Uterus (tissue), 4 donors: ENCODE results near the gene MGAT4B. TPM values are rescaled to one million over a fixed set of nuclear protein-coding genes. Genes with fewer than 3 reads are reported as not detected.

Experiments
- DNase-seq, 2 donors: peaks; one replicate each; pipeline ENCODE4 v3.0.0-alpha.2; 2019 to 2020
- H3K27ac ChIP-seq, 2 donors: fragments of 200-600 bp; sonication (generic); 1 replicate in 1 of 2; 2 replicates in 1 of 2; pipeline ENCODE4 v1.5.1; 2016 to 2018
- H3K27me3 ChIP-seq, 2 donors: fragments of 200-600 bp; sonication (generic); one replicate each; pipeline ENCODE4 v1.5.1; 2018 to 2019; ENCODE audit warnings: control low read depth in 1 of 2
- H3K36me3 ChIP-seq, 2 donors: fragments of 200-600 bp; sonication (generic); one replicate each; pipeline ENCODE4 v1.5.1; 2019; ENCODE audit warnings: control low read depth in 1 of 2
- H3K4me1 ChIP-seq, 2 donors: fragments of 200-600 bp; sonication (generic); one replicate each; pipeline ENCODE4 v1.5.1; 2018 to 2019; ENCODE audit warnings: control low read depth in 1 of 2
- H3K4me3 ChIP-seq, 2 donors: fragments of 200-600 bp; sonication (generic); 1 replicate in 1 of 2; 2 replicates in 1 of 2; pipeline ENCODE4 v1.5.1; 2018 to 2019; ENCODE audit warnings: mild to moderate bottlenecking in 1 of 2
- H3K9me3 ChIP-seq, 2 donors: fragments of 200-600 bp; sonication (generic); one replicate each; pipeline ENCODE4 v1.5.1; 2019; ENCODE audit warnings: control low read depth in 1 of 2
- POLR2A ChIP-seq, 2 donors: fragments of 450-650 bp; IDR thresholded peaks; one replicate each; pipeline ENCODE4 v1.6.1; 2016; ENCODE audit warnings: antibody characterized with exemption in 2 of 2, mild to moderate bottlenecking in 1 of 2, moderate library complexity in 1 of 2
- intact Hi-C: fragments of 100-400 bp; cut with DNase I; formaldehyde crosslinking; loops from one replicate; pipeline ENCODE4 v1.15.1; 2023; ENCODE audit warnings: low total_unique reads
- total RNA-seq, 4 donors: library from RNA; depleted of rRNA in 3 of 4; stranded (reverse); fragments of >200 nt in 3 of 4; gene quantifications; one replicate each; pipeline versions ENCODE4 v1.1.0 to v1.2.4, GENCODE V29; 2014 to 2023
- TF ChIP-seq, protein P1 (sequence below), 4 experiments: fragments of 200-600 bp in 2 of 4; fragments of 450-650 bp in 2 of 4; sonication (generic) in 2 of 4; IDR thresholded peaks; one replicate each; pipeline ENCODE4 v1.5.1; 2016 to 2019; ENCODE audit warnings: antibody characterized with exemption in 4 of 4, mild to moderate bottlenecking in 2 of 4, moderate library complexity in 1 of 4
- donor health status: DM: yes; HTN: yes; CAD: no.

MGAT4B gene
- total RNA-seq, 4 donors from 2014 or later, result 31.8 to 87.4 (median 66.4) TPM

DNA sequence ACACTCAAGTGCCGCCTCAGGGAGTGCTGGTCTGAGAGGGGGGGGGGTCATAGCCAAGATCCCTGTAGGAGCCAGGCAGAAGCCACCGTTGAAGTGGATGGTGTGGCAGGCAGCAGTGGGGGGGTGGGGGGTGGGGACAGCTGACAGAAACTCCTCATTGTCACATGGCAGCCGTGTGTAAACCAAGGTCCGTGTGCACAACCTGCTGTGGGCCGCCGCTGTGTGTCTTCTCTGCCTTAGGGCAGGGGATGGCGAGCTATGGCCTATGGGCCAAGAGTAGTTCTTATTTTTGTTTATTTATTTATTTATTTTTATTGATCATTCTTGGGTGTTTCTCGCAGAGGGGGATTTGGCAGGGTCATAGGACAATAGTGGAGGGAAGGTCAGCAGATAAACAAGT lies 27.5 kb upstream of the MGAT4B start:
- intact Hi-C loops, result no loop called here
- Histone ChIP-seq H3K27me3 (no peaks in the 10 kb centered on the region), H3K4me3 (no peak overlapping the region), H3K36me3 (no peaks in the 10 kb centered on the region), H3K9me3 (no peaks in the 10 kb centered on the region), H3K27ac (no peak overlapping the region), H3K4me1 (no peaks in the 10 kb centered on the region)
- no peak for DNase-seq
- TF ChIP-seq, protein P1, sequence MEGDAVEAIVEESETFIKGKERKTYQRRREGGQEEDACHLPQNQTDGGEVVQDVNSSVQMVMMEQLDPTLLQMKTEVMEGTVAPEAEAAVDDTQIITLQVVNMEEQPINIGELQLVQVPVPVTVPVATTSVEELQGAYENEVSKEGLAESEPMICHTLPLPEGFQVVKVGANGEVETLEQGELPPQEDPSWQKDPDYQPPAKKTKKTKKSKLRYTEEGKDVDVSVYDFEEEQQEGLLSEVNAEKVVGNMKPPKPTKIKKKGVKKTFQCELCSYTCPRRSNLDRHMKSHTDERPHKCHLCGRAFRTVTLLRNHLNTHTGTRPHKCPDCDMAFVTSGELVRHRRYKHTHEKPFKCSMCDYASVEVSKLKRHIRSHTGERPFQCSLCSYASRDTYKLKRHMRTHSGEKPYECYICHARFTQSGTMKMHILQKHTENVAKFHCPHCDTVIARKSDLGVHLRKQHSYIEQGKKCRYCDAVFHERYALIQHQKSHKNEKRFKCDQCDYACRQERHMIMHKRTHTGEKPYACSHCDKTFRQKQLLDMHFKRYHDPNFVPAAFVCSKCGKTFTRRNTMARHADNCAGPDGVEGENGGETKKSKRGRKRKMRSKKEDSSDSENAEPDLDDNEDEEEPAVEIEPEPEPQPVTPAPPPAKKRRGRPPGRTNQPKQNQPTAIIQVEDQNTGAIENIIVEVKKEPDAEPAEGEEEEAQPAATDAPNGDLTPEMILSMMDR (IDR thresholded peaks at IDR 0.05), result no peak
- TF ChIP-seq POLR2A (IDR thresholded peaks at IDR 0.05), result no peak

DNA sequence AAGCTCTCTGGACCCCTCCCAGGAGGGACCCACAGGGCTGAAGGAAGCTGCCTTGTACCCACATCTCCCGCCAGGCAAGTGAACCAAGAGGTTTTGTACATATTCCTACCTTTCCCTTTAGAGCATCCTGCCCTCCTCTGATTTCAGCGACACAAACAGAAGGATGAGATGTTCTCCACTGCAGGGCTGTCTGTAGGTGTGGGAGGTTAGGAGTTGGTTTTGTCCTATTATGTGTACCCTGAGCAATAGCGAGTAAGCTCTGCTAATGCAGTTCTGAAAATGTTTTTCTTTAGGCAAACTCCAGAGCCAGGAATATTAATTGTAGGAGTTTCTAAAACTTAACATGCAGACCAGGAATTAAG lies 27.0 kb upstream of the MGAT4B start:
- intact Hi-C loops, result no loop called here
- Histone ChIP-seq H3K27ac (no peak overlapping the region), H3K4me1 (no peaks in the 10 kb centered on the region)

DNA sequence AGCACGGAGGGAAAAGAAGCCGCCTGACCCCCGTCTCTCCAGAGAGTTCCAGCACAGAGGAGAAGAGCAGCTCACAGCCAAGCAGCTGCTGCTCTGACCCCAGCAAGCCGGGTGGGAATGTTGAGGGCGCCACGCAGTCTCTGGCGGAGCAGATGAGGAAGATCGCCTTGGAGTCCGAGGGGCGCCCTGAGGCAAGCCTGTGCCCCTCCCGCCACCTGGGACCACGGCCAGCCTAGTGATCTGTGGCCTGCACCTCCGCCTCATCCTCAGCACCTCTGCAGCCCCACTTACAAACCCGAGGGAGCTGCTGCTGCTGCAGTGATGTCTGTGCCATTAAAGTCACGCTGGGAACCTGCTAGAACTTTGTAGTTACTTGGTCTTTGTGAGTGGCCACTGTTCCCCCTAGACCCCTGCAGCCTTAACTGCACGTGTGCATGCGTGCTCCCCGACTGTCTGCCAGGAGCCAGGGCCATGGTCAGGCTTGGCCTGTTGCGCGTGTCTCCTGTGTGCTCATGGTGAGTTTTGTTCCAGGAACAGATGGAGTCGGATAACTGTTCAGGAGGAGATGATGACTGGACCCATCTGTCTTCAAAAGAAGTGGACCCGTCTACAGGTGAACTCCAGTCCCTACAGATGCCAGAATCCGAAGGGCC lies 26.5 kb upstream of the MGAT4B start:
- H3K4me3 ChIP-seq, result no peak overlapping the region
- H3K36me3 ChIP-seq, result no peaks in the 10 kb centered on the region
- H3K4me1 ChIP-seq, result no peaks in the 10 kb centered on the region
- H3K27ac ChIP-seq, result no peak overlapping the region
- intact Hi-C loops, result no loop called here
- no peaks in the 10 kb centered on the region for H3K27me3 ChIP-seq
- H3K9me3 ChIP-seq, result no peaks in the 10 kb centered on the region
- no peak for TF ChIP-seq POLR2A (IDR thresholded peaks at IDR 0.05)
- TF ChIP-seq, protein P1 (IDR thresholded peaks at IDR 0.05), result no peak
- DNase-seq, result no peak

More for the DNA sequence above, 27.0 kb upstream of the MGAT4B start:
- no peak for DNase-seq
- Histone ChIP-seq H3K9me3 (no peaks in the 10 kb centered on the region), H3K27me3 (no peaks in the 10 kb centered on the region), H3K36me3 (no peaks in the 10 kb centered on the region), H3K4me3 (no peak overlapping the region)
- TF ChIP-seq, protein P1 (IDR thresholded peaks at IDR 0.05), result no peak
- no peak for TF ChIP-seq POLR2A (IDR thresholded peaks at IDR 0.05)

DNA sequence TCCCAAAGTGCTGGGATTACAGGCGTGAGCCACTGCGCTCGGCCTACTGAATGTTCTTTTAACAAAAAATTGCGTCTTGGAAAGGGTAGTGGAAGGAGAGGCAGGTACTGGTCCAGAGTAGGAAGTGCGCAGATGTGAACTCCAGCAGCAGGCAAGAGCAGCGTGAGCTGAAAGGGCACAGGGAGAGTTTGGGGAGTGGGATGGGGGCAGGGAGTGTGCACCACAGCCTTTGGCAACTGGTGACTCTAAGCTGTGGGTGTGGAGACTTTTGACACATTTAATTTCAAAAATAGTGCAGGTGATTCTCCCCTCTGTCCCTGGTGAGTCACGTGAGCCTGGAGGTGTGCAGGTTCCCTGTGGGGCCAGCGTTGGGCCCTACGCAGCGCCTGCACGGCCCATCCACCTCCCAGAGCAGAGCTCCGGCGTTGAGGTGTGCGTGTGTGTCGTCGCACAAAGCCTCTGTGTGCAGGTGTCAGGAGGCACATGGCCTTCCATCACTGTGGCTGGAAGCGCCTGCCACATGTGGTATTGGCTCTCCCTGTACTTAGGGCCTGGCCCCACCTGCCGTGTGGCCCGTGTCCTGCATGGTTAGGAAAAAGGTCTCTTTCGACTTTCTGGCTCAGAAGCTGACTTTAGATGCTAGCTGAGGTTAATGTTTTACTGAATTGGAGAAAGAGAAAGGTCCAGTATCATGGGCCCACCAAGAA lies 25.5 kb upstream of the MGAT4B start:
- H3K4me1 ChIP-seq, result no peaks in the 10 kb centered on the region
- H3K27ac ChIP-seq, result no peak overlapping the region
- H3K27me3 ChIP-seq, result no peaks in the 10 kb centered on the region
- no peak for DNase-seq
- no peaks in the 10 kb centered on the region for H3K36me3 ChIP-seq
- no peak overlapping the region for H3K4me3 ChIP-seq
- H3K9me3 ChIP-seq, result no peaks in the 10 kb centered on the region
- intact Hi-C loops, result no loop called here
- TF ChIP-seq, protein P1 (IDR thresholded peaks at IDR 0.05), result no peak
- TF ChIP-seq POLR2A (IDR thresholded peaks at IDR 0.05), result no peak

DNA sequence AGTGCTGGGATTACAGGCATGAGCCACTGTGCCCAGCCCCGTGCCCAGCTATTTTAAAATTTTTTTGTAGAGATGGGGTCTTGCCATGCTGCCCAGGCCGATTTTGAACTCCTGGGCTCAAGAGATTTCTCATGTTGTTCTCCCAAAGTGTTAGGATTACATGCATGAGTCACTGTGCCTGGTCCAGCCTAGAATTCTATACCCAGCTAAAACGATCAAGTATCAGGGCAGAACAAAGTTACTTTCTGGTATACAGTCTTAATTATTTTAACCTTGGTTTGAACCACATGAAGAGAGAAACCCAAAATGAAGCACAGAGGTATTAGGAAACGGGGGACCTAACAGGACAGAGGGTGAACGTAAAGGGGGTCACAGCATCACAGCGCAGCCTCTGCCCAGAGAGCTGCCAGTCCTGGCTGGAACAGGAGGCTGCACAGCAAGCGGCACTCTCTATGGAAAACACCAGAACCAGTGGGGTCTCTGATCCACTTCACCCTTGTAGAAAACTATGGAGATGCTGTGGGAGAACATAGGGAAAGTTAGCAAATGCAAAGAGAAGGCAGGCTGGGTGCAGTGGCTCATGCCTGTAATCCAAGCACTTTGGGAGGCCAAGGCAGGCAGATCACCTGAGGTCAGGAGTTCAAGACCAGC lies 24.3 kb upstream of the MGAT4B start:
- no peak overlapping the region for H3K4me3 ChIP-seq
- H3K36me3 ChIP-seq, result no peaks in the 10 kb centered on the region
- H3K27ac ChIP-seq, result no peak overlapping the region
- TF ChIP-seq, protein P1 (IDR thresholded peaks at IDR 0.05), result no peak
- no peak for TF ChIP-seq POLR2A (IDR thresholded peaks at IDR 0.05)
- intact Hi-C loops, result no loop called here
- DNase-seq, result no peak
- H3K4me1 ChIP-seq, result no peaks in the 10 kb centered on the region
- no peaks in the 10 kb centered on the region for H3K9me3 ChIP-seq
- H3K27me3 ChIP-seq, result no peaks in the 10 kb centered on the region
